Type B pancreatic cell (in vitro differentiated cells): ENCODE measurements around the gene DTNA. TPM values are rescaled to one million over a fixed set of nuclear protein-coding genes. Genes with fewer than 3 reads are reported as not detected.
"Not testable (repeated sequence)": the region's sequence is repeated elsewhere in the genome, so short reads cannot be mapped to it uniquely, and the experiment has no call there.

Experiments
- DNase-seq: peaks from one replicate; pipeline ENCODE4 v3.0.0; 2021; ENCODE audit warnings: mixed read lengths; ENCODE audit not compliant: unreplicated experiment; ENCODE audit errors: extremely low spot score
- H3K27ac Mint-ChIP-seq: 2 replicates; pipeline ENCODE4 v1.8.0; 2021; ENCODE audit warnings: mild to moderate bottlenecking, mixed read lengths
- H3K27me3 Mint-ChIP-seq: 2 replicates; pipeline ENCODE4 v1.8.0; 2021; ENCODE audit warnings: mixed read lengths
- H3K36me3 Mint-ChIP-seq: 2 replicates; pipeline ENCODE4 v1.8.0; 2021; ENCODE audit warnings: mixed read lengths
- H3K4me1 Mint-ChIP-seq: one replicate; pipeline ENCODE4 v1.8.0; 2021; ENCODE audit warnings: mixed read lengths; ENCODE audit not compliant: unreplicated experiment
- H3K4me3 Mint-ChIP-seq: 2 replicates; pipeline ENCODE4 v1.8.0; 2021; ENCODE audit warnings: mild to moderate bottlenecking, mixed read lengths
- H3K9me3 Mint-ChIP-seq: 2 replicates; pipeline ENCODE4 v1.8.0; 2021; ENCODE audit warnings: mixed read lengths
- total RNA-seq: library from RNA; stranded (reverse); gene quantifications from 2 replicates; pipeline ENCODE4 v1.2.1, GENCODE V29; 2021; ENCODE audit warnings: low replicate concordance
- TF ChIP-seq, protein P1 (sequence below): fragments of 200-600 bp; sonication (generic); conservative IDR thresholded peaks from 2 replicates; pipeline ENCODE4 v1.5.0; 2021; ENCODE audit warnings: antibody characterized with exemption, mild to moderate bottlenecking

DTNA gene
- total RNA-seq, 1 donor from 2014 or later: 23.6 TPM

DNA sequence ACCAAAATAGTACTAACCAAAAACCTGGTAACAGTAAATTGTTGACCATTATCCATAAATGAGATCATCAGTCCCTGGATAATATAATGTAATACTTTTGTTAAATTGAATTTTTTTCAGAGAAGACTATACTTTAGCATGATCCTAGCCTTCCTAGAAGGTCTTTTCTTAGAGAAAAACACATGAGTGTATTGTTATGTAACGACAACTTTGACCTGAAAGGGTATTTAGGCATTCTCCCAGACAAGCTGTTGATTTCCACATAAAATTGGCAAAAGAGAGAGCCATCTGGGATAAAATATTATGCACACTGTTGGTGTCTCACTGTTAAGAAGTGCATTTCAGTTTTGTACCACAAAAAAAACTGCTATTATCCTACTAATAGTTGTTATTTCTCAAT is 211.1 kb downstream of the DTNA start:
- TF ChIP-seq, protein P1, sequence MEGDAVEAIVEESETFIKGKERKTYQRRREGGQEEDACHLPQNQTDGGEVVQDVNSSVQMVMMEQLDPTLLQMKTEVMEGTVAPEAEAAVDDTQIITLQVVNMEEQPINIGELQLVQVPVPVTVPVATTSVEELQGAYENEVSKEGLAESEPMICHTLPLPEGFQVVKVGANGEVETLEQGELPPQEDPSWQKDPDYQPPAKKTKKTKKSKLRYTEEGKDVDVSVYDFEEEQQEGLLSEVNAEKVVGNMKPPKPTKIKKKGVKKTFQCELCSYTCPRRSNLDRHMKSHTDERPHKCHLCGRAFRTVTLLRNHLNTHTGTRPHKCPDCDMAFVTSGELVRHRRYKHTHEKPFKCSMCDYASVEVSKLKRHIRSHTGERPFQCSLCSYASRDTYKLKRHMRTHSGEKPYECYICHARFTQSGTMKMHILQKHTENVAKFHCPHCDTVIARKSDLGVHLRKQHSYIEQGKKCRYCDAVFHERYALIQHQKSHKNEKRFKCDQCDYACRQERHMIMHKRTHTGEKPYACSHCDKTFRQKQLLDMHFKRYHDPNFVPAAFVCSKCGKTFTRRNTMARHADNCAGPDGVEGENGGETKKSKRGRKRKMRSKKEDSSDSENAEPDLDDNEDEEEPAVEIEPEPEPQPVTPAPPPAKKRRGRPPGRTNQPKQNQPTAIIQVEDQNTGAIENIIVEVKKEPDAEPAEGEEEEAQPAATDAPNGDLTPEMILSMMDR: no peak

GRCh38 chr18:34921811-34922385 is 211.8 kb downstream of the DTNA start:
- no peaks in the 10 kb centered on the region for H3K36me3 Mint-ChIP-seq
- H3K4me1 Mint-ChIP-seq: peaks cover 6% of the 10 kb centered on the region
- no peak for DNase-seq
- H3K9me3 Mint-ChIP-seq: peaks cover 7% of the 10 kb centered on the region
- H3K27ac Mint-ChIP-seq: no peak overlapping the region
- TF ChIP-seq, protein P1: no peak
- no peak overlapping the region for H3K4me3 Mint-ChIP-seq
- peaks cover 3% of the 10 kb centered on the region for H3K27me3 Mint-ChIP-seq

More for the DNA sequence above, 211.1 kb downstream of the DTNA start:
- Mint-ChIP-seq H3K9me3 (peaks cover 7% of the 10 kb centered on the region), H3K27ac (no peak overlapping the region), H3K27me3 (peaks cover 3% of the 10 kb centered on the region), H3K4me1 (peaks cover 6% of the 10 kb centered on the region), H3K4me3 (no peak overlapping the region), H3K36me3 (no peaks in the 10 kb centered on the region)
- no peak for DNase-seq

- not testable (repeated sequence) for H3K27ac Mint-ChIP-seq, H3K4me1 Mint-ChIP-seq, H3K27me3 Mint-ChIP-seq, H3K36me3 Mint-ChIP-seq, H3K9me3 Mint-ChIP-seq, DNase-seq, H3K4me3 Mint-ChIP-seq
Observed at GRCh38 chr18:34922594-34922993, 212.5 kb downstream of the DTNA start.

DNA sequence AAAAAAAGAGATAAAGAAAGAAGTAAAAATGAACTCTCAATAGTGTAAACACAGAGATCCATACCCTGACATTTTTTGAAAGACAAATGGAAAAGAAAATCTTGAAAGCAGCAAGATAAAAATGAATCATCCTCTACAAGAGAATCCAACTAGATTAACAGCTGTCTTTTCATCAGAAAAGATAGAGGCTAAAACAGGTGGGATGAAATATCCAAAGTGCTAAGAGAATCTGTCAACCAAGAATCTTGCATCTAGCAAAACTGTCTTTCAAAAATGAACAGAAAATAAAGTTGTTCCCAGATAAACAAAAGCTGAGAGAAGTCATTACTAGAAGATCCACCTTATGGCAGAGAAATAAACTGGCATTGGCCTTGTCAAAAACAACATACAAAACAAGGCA is 213.8 kb downstream of the DTNA start:
- no peak overlapping the region for H3K4me3 Mint-ChIP-seq
- no peak for DNase-seq
- peaks cover 6% of the 10 kb centered on the region for H3K4me1 Mint-ChIP-seq
- no peak overlapping the region for H3K27ac Mint-ChIP-seq
- TF ChIP-seq, protein P1: no peak
- peaks cover 3% of the 10 kb centered on the region for H3K27me3 Mint-ChIP-seq
- no peaks in the 10 kb centered on the region for H3K36me3 Mint-ChIP-seq
- H3K9me3 Mint-ChIP-seq: peaks cover 7% of the 10 kb centered on the region

- TF ChIP-seq, protein P1: no peak
- Mint-ChIP-seq H3K4me1 (no peaks in the 10 kb centered on the region), H3K4me3 (no peak overlapping the region), H3K27me3 (no peaks in the 10 kb centered on the region), H3K36me3 (no peaks in the 10 kb centered on the region), H3K27ac (no peak overlapping the region), H3K9me3 (peaks cover 5% of the 10 kb centered on the region)
- DNase-seq: no peak
Observed at GRCh38 chr18:34926683-34927082, 216.6 kb downstream of the DTNA start.

- Mint-ChIP-seq H3K4me3 (no peak overlapping the region), H3K9me3 (no peaks in the 10 kb centered on the region), H3K27me3 (no peaks in the 10 kb centered on the region), H3K27ac (no peak overlapping the region), H3K4me1 (no peaks in the 10 kb centered on the region), H3K36me3 (no peaks in the 10 kb centered on the region)
- no peak for DNase-seq
- TF ChIP-seq, protein P1: no peak
Observed at GRCh38 chr18:34928088-34928753, 218.1 kb downstream of the DTNA start.
